ENCODE measurements around the gene ADCK1.

GRCh38 chr14:77882098-77882497, 82.2 kb downstream of the ADCK1 start:
- no peak for TF ChIP-seq CTCF (IDR thresholded peaks at IDR 0.05)
- TF ChIP-seq POLR2A (IDR thresholded peaks at IDR 0.05): no peak
- TF ChIP-seq EP300 (IDR thresholded peaks at IDR 0.05): no peak
- TF ChIP-seq POLR2AphosphoS5 (IDR thresholded peaks at IDR 0.05): no peak

All from suprapubic skin (tissue), 4 donors.